A673 (cell line): Measurements from ENCODE around the gene OR51M1. TPM values are rescaled to one million over a fixed set of nuclear protein-coding genes. Genes with fewer than 3 reads are reported as not detected.
"Not testable (repeated sequence)": the region's sequence is repeated elsewhere in the genome, so short reads cannot be mapped to it uniquely, and the experiment has no call there.

ENCODE experiments used
- Bru-seq: library from RNA; stranded (reverse); fragments of 400-500 nt; gene quantifications from one replicate; lab custom pipeline; 2021; lab: Mats Ljungman, UMichigan
- BruChase-seq, 2 experiments: library from RNA; stranded (reverse); fragments of 400-500 nt; gene quantifications; one replicate each; lab custom pipeline; 2021; lab: Mats Ljungman, UMichigan
- BruUV-seq: library from RNA; stranded (reverse); fragments of 400-500 nt; replicated peaks from 2 replicates; lab custom pipeline; 2021; lab: Mats Ljungman, UMichigan
- CTCF ChIA-PET: fragments of 300-600 bp; sonication (Branson Sonifier 250); formaldehyde crosslinking; loops from one replicate; lab custom pipeline; 2022; ENCODE audit warnings: antibody characterized with exemption; lab: Charles Lee
- POLR2A ChIA-PET: fragments of 300-600 bp; sonication (Branson Sonifier 250); formaldehyde crosslinking; loops from one replicate; lab custom pipeline; 2022; ENCODE audit warnings: antibody characterized with exemption; ENCODE audit not compliant: low non-redundant PET; lab: Charles Lee
- DNase-seq: peaks from one replicate; pipeline ENCODE4 v3.0.0-alpha.2; 2015; ENCODE audit warnings: low spot score
- H3K27ac ChIP-seq: fragments of 200-600 bp; sonication (generic); 2 replicates; pipeline ENCODE4 v1.5.1; 2016; ENCODE audit warnings: mixed run types, low read depth, mild to moderate bottlenecking, mixed read lengths, antibody characterized with exemption, low read length; ENCODE audit not compliant: poor library complexity, severe bottlenecking
- H3K27me3 ChIP-seq: fragments of 200-600 bp; sonication (generic); replicated peaks from 2 replicates; pipeline ENCODE4 v1.6.1; 2017; ENCODE audit warnings: mixed run types, low read depth, mild to moderate bottlenecking, mixed read lengths, antibody characterized with exemption, low read length; ENCODE audit not compliant: insufficient read depth, poor library complexity
- H3K36me3 ChIP-seq: fragments of 200-600 bp; sonication (generic); 2 replicates; pipeline ENCODE4 v1.6.1; 2016; ENCODE audit warnings: mixed run types, mild to moderate bottlenecking, mixed read lengths, antibody characterized with exemption, low read length; ENCODE audit not compliant: insufficient read depth, poor library complexity, severe bottlenecking
- H3K4me1 ChIP-seq: fragments of 200-600 bp; sonication (generic); 2 replicates; pipeline ENCODE4 v1.6.1; 2017; ENCODE audit warnings: mixed run types, mild to moderate bottlenecking, mixed read lengths, antibody characterized with exemption, low read length; ENCODE audit not compliant: insufficient read depth, poor library complexity, severe bottlenecking
- H3K4me3 ChIP-seq: fragments of 200-600 bp; sonication (generic); 2 replicates; pipeline ENCODE4 v1.5.1; 2016; ENCODE audit warnings: low read depth, mixed run types, mild to moderate bottlenecking, mixed read lengths, low read length; ENCODE audit not compliant: poor library complexity, severe bottlenecking
- H3K9me3 ChIP-seq: fragments of 200-600 bp; sonication (generic); 2 replicates; pipeline ENCODE4 v1.6.1; 2016; ENCODE audit warnings: mixed run types, low read depth, mild to moderate bottlenecking, mixed read lengths, antibody characterized with exemption, low read length; ENCODE audit not compliant: poor library complexity, severe bottlenecking
- EZH2 ChIP-seq: fragments of 200-600 bp; sonication (generic); IDR thresholded peaks from 2 replicates; pipeline ENCODE4 v1.6.1; 2017; ENCODE audit warnings: borderline replicate concordance, low read depth, mild to moderate bottlenecking, mixed read lengths, antibody characterized with exemption, low read length; ENCODE audit not compliant: poor library complexity, severe bottlenecking
- intact Hi-C: fragments of 100-400 bp; cut with micrococcal nuclease; formaldehyde crosslinking; loops from one replicate; pipeline ENCODE4 v1.10.0; 2022; ENCODE audit not compliant: unreplicated experiment
- long read RNA-seq: library from polyadenylated mRNA; stranded (forward); transcript quantifications from one replicate; pipeline ENCODE4 v2.0.0, GENCODE V29; 2022
- total RNA-seq: library from RNA; stranded (reverse); gene quantifications from 2 replicates; pipeline ENCODE4 v1.2.3, GENCODE V29; 2021
- TF ChIP-seq, protein P1 (sequence below): fragments of 300-800, 200-600 bp; sonication (generic); conservative IDR thresholded peaks from 2 replicates; pipeline ENCODE4 v1.5.1; 2017; ENCODE audit warnings: low read depth, mild to moderate bottlenecking, antibody characterized with exemption, low read length, moderate library complexity, mixed read lengths

Gene OR51M1, protein sequence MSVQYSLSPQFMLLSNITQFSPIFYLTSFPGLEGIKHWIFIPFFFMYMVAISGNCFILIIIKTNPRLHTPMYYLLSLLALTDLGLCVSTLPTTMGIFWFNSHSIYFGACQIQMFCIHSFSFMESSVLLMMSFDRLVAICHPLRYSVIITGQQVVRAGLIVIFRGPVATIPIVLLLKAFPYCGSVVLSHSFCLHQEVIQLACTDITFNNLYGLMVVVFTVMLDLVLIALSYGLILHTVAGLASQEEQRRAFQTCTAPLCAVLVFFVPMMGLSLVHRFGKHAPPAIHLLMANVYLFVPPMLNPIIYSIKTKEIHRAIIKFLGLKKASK
- total RNA-seq (not detected in 2 replicates), Bru-seq, nascent RNA (not detected), BruChase-seq, experiment 1, labeled RNA remaining after a 2-hour chase (not detected), BruChase-seq, experiment 2, labeled RNA remaining after a 6-hour chase (not detected)
- long read RNA-seq: 0 reads

DNA sequence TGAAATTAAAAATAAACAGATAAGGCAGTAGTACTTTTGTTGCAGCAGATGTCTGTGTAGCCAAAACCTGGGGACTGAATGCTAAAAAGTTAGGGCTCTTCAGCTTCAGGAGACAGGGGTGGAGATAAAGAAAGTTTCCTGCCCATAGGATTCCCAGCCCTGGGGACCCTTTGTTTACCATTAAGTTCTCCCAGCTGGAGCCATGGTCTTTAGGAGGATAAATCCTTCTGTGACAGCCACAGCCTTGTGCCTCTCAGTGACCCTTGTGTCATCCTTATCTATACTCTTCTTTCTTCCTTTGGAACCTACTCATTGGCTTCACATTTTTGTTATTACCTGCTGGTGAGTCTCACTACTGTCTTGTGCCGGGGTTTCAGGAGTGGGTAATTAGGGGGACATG is at the start of gene OR51M1:
OR51M1 (plus strand) TSS at position 237 of the 400 bp plus-strand sequence. CDS start 5,587 bp downstream, outside the sequence.
- CTCF ChIA-PET: no interaction called here
- intact Hi-C loops: loop anchor here (5.0 kb wide), 1 partner anchor 181 kb away; the partner anchor contains the start of gene OR51V1
- DNase-seq: no peak

DNA sequence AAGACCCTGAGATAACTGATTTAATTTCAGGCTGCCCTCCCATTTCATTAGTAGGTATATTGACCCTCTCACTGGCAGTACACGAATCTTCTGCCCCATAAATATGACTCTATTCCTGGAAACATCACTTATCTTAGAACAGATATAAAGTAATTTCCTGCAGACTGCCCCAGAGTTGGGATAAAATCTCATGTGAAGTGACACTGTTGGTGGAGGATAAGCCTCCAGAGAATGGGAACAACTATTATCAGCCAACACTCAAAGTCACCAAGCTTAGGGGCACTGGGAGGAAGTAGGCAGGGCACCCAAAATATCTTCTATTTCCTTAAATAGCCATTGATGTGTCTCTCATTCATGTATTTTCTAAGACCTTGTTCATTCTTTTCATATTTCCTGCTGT is 48.4 kb upstream of the OR51M1 start:
- intact Hi-C loops: no loop called here
- ChIA-PET CTCF (no interaction called here), POLR2A (no interaction called here)
- TF ChIP-seq, protein P1, sequence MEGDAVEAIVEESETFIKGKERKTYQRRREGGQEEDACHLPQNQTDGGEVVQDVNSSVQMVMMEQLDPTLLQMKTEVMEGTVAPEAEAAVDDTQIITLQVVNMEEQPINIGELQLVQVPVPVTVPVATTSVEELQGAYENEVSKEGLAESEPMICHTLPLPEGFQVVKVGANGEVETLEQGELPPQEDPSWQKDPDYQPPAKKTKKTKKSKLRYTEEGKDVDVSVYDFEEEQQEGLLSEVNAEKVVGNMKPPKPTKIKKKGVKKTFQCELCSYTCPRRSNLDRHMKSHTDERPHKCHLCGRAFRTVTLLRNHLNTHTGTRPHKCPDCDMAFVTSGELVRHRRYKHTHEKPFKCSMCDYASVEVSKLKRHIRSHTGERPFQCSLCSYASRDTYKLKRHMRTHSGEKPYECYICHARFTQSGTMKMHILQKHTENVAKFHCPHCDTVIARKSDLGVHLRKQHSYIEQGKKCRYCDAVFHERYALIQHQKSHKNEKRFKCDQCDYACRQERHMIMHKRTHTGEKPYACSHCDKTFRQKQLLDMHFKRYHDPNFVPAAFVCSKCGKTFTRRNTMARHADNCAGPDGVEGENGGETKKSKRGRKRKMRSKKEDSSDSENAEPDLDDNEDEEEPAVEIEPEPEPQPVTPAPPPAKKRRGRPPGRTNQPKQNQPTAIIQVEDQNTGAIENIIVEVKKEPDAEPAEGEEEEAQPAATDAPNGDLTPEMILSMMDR: no peak
- no peak for TF ChIP-seq EZH2
- Histone ChIP-seq H3K4me1 (no peaks in the 10 kb centered on the region), H3K9me3 (no peaks in the 10 kb centered on the region), H3K4me3 (no peak overlapping the region), H3K27ac (no peak overlapping the region), H3K36me3 (no peaks in the 10 kb centered on the region), H3K27me3 (no peaks in the 10 kb centered on the region)
- BruUV-seq: no TSS peak
- DNase-seq: no peak

More for the DNA sequence above, at the start of gene OR51M1:
- Histone ChIP-seq H3K36me3 (no peaks in the 10 kb centered on the region), H3K27ac (no peak within 1 kb of the TSS), H3K4me1 (no peaks in the 10 kb centered on the region), H3K4me3 (no peak within 1 kb of the TSS), H3K9me3 (no peaks in the 10 kb centered on the region), H3K27me3 (no peaks in the 10 kb centered on the region)
- BruUV-seq: no TSS peak
- no peak for TF ChIP-seq EZH2
- TF ChIP-seq, protein P1: no peak
- POLR2A ChIA-PET: interaction anchor here (0.6 kb wide), 1 partner anchor 215 kb away, joined by 3 read pairs; no protein-coding TSS in a partner anchor

DNA sequence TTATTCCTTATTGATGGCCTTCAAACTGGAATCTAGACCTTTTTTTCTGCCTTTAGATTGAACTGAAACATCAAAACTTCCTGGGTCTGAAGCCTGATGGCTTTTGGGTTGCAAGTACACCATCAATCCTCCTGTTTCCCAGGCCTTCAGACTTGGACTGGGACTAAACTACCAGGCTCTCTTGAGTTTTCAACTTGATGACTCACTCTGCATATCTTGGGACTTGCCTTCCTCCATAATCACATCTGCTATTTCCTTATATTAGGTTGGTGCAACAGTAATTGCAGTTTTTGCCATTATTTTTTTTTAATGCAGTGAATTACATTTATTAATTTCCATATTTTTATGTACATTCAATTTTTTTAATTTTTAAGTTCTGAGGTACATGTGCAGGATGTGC is 47.3 kb upstream of the OR51M1 start:
- DNase-seq: no peak
- no peaks in the 10 kb centered on the region for H3K27me3 ChIP-seq
- BruUV-seq: no TSS peak
- no peak overlapping the region for H3K4me3 ChIP-seq
- H3K36me3 ChIP-seq: no peaks in the 10 kb centered on the region
- intact Hi-C loops: no loop called here
- POLR2A ChIA-PET: no interaction called here
- H3K9me3 ChIP-seq: no peaks in the 10 kb centered on the region
- CTCF ChIA-PET: no interaction called here
- no peak overlapping the region for H3K27ac ChIP-seq
- TF ChIP-seq, protein P1: no peak
- no peak for TF ChIP-seq EZH2
- no peaks in the 10 kb centered on the region for H3K4me1 ChIP-seq

DNA sequence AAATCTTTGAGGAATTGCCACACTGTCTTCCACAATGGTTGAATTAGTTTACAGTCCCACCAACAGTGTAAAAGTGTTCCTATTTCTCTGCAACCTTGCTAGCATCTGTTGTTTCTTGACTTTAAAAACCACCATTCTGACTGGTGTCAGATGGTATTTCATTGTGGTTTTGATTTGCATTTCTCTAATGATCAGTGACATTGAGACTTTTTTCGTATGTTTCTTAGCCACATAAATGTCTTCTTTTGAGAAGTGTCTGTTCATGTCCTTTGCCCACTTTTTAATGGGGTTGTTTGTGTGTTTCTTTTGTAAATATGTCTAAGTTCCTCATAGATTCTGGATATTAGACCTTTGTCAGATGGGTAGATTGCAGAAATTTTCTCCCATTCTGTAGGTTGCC is 46.4 kb upstream of the OR51M1 start:
- H3K27me3 ChIP-seq, H3K36me3 ChIP-seq, H3K4me1 ChIP-seq, CTCF ChIA-PET, H3K4me3 ChIP-seq, BruUV-seq, DNase-seq, H3K27ac ChIP-seq, H3K9me3 ChIP-seq, POLR2A ChIA-PET, intact Hi-C loops: not testable (repeated sequence)
